Thoracic aorta (tissue), 2 donors: ENCODE data around the gene LRRC42. TPM values are rescaled to one million over a fixed set of nuclear protein-coding genes. Genes with fewer than 3 reads are reported as not detected.

Source experiments
- ATAC-seq: fragments of 150-250 bp; one replicate; pipeline ENCODE4 v1.8.0; 2017; ENCODE audit warnings: low read depth; ENCODE audit not compliant: insufficient number of reproducible peaks, low FRiP score
- DNase-seq: peaks from one replicate; pipeline ENCODE4 v3.0.0-alpha.2; 2020; ENCODE audit warnings: low spot score
- H3K27ac ChIP-seq, 2 donors: fragments of 200-600 bp; sonication (generic); 1 replicate in 1 of 2; 2 replicates in 1 of 2; pipeline ENCODE4 v1.5.1; 2016; ENCODE audit warnings: mild to moderate bottlenecking in 2 of 2, moderate library complexity in 2 of 2
- H3K27me3 ChIP-seq: fragments of 200-600 bp; sonication (generic); replicated peaks from 2 replicates; pipeline ENCODE4 v1.6.0; 2016; ENCODE audit warnings: mild to moderate bottlenecking; ENCODE audit not compliant: insufficient read depth
- H3K36me3 ChIP-seq: fragments of 200-600 bp; sonication (generic); one replicate; pipeline ENCODE4 v1.5.1; 2016
- H3K4me1 ChIP-seq, 2 donors: fragments of 200-600 bp; sonication (generic); 1 replicate in 1 of 2; 2 replicates in 1 of 2; pipeline versions ENCODE4 v1.5.1 to v1.6.0; 2016; ENCODE audit warnings: low read depth in 2 of 2, mild to moderate bottlenecking in 1 of 2; ENCODE audit not compliant: control insufficient read depth in 1 of 2
- H3K4me3 ChIP-seq: fragments of 200-600 bp; sonication (generic); 2 replicates; pipeline ENCODE4 v1.5.1; 2016; ENCODE audit warnings: mild to moderate bottlenecking
- H3K9me3 ChIP-seq: fragments of 200-600 bp; sonication (generic); 2 replicates; pipeline ENCODE4 v1.5.1; 2016
- CTCF ChIP-seq: fragments of 200-600 bp; sonication (generic); IDR thresholded peaks from one replicate; pipeline ENCODE4 v1.5.1; 2019; ENCODE audit warnings: antibody characterized with exemption
- total RNA-seq, 2 donors: library from RNA; depleted of rRNA; stranded (reverse); fragments of >200 nt; gene quantifications; one replicate each; pipeline versions ENCODE4 v1.1.0 to v1.2.3, GENCODE V29; 2016

The LRRC42 gene
- total RNA-seq, 2 donors from 2014 or later: 17.8 to 18.3 TPM

- H3K36me3 ChIP-seq: no peaks in the 10 kb centered on the region
- no peak overlapping the region for H3K4me3 ChIP-seq
- H3K27me3 ChIP-seq: no peaks in the 10 kb centered on the region
- no peak for TF ChIP-seq CTCF
- no peaks in the 10 kb centered on the region for H3K9me3 ChIP-seq
- no peak overlapping the region for H3K27ac ChIP-seq
- ATAC-seq (no peak), DNase-seq (no peak)
- peaks cover 13 to 36% of the 10 kb centered on the region in 2 donors for H3K4me1 ChIP-seq
Observed at GRCh38 chr1:53942127-53942957, 3.8 kb upstream of the LRRC42 start.

- TF ChIP-seq CTCF: no peak
- no peaks in the 10 kb centered on the region for H3K36me3 ChIP-seq
- H3K4me1 ChIP-seq: peaks cover 13 to 40% of the 10 kb centered on the region in 2 donors
- DNase-seq: no peak
- no peak for ATAC-seq
- H3K9me3 ChIP-seq: no peaks in the 10 kb centered on the region
- H3K4me3 ChIP-seq: no peak overlapping the region
- H3K27ac ChIP-seq: no peak overlapping the region
- H3K27me3 ChIP-seq: no peaks in the 10 kb centered on the region
Observed at GRCh38 chr1:53943090-53943489, 3.1 kb upstream of the LRRC42 start.

GRCh38 chr1:53943490-53944043, 2.6 kb upstream of the LRRC42 start:
- DNase-seq: no peak
- H3K36me3 ChIP-seq: no peaks in the 10 kb centered on the region
- TF ChIP-seq CTCF: no peak
- H3K4me1 ChIP-seq: peaks cover 15 to 44% of the 10 kb centered on the region in 2 donors
- H3K9me3 ChIP-seq: no peaks in the 10 kb centered on the region
- H3K27me3 ChIP-seq: no peaks in the 10 kb centered on the region
- no peak overlapping the region for H3K4me3 ChIP-seq
- no peak for ATAC-seq
- H3K27ac ChIP-seq: no peak overlapping the region

GRCh38 chr1:53944469-53945182, 1.5 kb upstream of the LRRC42 start:
- Histone ChIP-seq H3K27ac (peak overlapping the region; percentile 83 to 88), H3K9me3 (no peaks in the 10 kb centered on the region), H3K4me1 (peaks cover 15 to 46% of the 10 kb centered on the region in 2 donors), H3K27me3 (no peaks in the 10 kb centered on the region), H3K36me3 (no peaks in the 10 kb centered on the region), H3K4me3 (peak overlapping the region; percentile 96)
- no peak for ATAC-seq
- no peak for DNase-seq
- TF ChIP-seq CTCF: no peak

- no peak for TF ChIP-seq CTCF
- Histone ChIP-seq H3K27me3 (no peaks in the 10 kb centered on the region), H3K36me3 (no peaks in the 10 kb centered on the region), H3K27ac (peak overlapping the region; percentile 83 to 88), H3K9me3 (no peaks in the 10 kb centered on the region), H3K4me1 (peaks cover 15 to 48% of the 10 kb centered on the region in 2 donors), H3K4me3 (peak overlapping the region; percentile 96)
- no peak for ATAC-seq
- DNase-seq: no peak
Observed at GRCh38 chr1:53945183-53945432, 1.0 kb upstream of the LRRC42 start.
